Right renal pelvis (tissue), 4 donors: Measurements from ENCODE around the gene RAD51B. TPM values are rescaled to one million over a fixed set of nuclear protein-coding genes. Genes with fewer than 3 reads are reported as not detected.
"Not testable (repeated sequence)": the region's sequence is repeated elsewhere in the genome, so short reads cannot be mapped to it uniquely, and the experiment has no call there.

Source experiments
- DNase-seq, 4 donors: peaks; one replicate each; pipeline ENCODE4 v3.0.0-alpha.2; 2013; ENCODE audit warnings: low read depth in 4 of 4, low spot score in 3 of 4, missing footprints in 1 of 4
- polyA plus RNA-seq, 4 donors: library from polyadenylated mRNA; unstranded; fragments of 120-200 nt; gene quantifications; one replicate each; pipeline ENCODE4 v1.2.1, GENCODE V29; 2013; ENCODE audit not compliant: insufficient read length in 4 of 4

Gene RAD51B
- polyA plus RNA-seq, 4 donors = 10.7 to 11.6 (median 11.3) TPM

DNA sequence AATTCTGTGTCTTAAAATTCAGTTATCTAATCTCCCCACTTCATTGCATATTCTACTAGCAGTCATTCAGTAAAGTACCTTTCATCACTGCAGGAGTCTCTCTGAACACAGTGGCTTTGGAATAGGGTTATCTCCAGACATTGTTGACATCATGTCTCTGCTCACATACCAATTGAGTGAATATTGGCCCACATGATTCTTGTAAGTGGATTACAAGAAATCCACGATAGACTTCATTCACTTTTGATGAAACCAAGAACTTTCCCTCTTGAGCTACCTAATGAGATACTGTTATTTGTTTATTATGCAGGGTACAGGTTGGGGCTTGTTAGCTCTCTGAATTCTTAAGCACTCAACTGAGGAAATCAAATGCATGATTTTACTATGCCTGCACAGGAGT lies 284.9 kb downstream of the RAD51B start:
- DNase-seq = no peak

DNA sequence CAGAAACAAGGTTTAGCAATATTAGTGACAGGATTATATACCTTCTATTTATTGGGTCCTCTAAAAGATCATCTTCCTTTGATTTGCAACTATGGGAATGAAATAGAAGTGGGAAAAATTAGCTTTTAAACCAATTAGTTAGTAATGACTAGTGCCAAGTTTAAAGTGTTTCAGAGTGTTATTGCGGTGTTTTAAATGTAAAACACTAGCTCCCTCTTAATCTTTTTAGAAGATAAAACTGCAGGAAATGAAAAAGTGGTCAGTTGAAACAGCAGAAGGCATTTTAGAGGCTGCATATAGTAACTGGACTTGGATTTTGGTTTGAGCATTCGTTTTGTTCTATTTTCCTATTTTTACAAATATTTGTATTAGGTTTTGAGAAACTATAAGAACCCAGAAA lies 286.2 kb downstream of the RAD51B start:
- no peak for DNase-seq

DNA sequence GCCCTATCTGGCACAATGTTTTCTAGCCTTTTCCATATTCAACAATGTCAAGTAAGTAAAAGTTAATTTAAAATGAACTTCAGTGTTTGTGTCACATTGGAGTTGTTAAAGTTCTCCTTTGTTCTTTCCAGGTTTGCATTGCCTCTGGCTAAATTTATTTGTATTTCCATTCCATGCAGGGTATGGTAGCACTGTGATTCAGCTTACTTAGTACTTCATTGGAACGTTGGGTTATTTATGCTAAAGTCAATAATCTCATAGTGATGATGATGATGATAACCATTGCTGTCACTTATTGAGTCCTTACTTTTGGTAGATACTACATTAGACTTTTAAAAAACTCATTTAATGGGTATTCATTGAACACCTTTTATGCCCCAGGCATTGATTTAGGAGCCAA lies 286.9 kb downstream of the RAD51B start:
- DNase-seq = no peak

DNA sequence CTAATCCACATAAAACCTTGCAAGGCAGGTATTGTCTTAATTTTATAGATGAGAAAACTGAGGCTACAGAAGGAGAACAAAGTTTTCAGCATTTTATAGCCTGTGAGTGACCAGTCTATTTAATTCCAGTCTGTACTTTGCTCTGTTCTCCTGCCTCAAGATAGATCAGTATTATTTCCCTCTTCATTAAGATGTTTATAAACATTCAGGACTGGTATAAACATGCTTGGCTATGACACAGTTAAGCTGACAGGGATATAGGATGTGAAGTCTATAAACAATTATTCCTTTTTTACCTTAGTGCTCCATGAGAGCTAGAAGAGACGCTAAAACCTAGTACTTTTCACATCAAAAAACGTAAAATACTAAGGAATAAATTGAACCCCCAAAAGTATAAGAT lies 287.3 kb downstream of the RAD51B start:
- no peak for DNase-seq

DNA sequence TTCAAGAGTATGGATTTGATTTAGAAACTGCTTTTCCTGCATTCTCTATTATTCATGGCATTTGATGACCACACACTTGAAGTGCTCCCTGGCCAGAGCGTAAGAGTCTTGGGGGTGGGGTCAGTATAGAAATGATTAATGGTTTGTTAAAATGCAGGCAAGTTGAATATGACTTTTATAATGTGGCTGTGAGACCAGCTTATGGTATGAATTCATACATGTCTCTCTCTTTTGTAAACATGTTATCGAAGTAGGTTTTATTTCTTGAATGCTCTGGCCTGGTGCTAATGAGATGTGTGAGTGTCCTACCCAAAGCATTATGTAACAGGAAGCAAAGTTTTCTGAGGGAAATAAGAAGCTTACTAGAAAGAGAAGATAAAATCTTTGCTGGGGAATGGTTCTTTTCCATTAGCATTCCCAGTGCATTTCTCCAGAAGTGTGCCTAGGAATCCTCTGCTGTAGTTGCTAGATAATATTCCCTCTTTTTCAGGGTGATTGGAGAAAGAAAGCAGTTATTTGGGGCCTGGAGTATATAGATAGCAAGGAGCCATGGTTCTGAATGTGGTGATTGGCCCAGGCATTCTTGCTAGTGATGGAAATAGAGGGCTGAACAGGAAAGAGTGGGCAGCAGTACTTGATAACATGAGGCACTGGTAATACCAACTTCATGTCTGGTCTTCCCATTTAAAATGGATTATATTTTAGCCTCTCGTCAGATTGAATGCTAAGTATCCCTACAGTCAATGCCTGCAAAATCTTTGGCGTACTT lies 289.7 kb downstream of the RAD51B start:
- DNase-seq = no peak

DNA sequence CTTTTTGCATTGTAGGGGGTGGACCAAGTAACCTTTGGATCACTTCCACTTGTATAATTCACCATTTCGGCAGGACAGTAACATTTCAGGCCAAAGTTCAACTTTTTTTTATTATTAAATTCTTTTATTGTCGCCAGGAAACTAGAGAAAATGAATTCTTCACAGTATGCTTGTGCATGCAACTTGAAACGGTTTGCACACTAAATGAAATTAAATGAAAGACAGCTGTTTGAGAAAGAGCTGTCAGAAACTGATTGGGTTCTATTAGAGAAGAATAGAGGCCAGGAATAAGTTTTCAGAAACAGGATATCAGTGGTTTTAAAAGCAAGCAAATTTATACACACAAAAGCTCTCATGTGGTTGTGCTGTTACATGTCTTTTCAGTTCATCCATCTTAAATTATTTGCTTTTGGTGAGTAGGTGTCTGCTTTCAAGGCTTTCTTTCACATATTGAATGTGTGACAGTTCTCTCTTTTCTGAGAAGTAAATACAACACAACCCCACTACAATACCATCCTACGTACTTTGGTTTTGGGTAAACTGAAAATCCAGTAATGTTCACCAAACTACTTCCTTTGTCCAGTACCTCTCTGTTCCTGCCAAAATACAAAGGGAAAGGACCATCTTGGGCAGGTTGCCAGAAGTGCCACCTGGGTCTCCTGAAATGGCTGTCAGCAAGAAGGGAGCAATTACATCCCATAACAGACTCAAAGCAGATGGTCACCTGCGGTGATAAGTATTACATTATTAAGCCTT lies 291.7 kb downstream of the RAD51B start:
- DNase-seq = no peak

DNA sequence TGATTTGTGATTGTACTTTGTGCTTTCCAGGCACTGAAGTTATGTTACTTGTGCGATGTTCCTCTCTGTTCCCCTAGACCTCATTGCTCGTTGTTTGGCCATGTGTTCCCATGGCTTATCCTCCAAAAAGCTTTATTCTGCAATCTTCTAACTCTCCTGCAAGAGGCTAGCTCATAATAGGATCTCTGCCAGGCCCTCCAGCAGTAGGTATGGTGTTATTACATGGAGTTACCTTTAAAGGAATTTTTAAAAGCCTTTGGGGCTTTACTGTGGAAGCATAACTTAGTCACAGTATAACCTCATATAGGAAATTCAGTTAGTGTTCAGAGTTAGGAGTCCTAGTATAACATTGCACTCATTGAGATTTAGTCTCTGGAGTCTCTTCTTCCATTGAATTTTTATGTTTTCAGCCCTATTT lies 292.3 kb downstream of the RAD51B start:
- no peak for DNase-seq

DNA sequence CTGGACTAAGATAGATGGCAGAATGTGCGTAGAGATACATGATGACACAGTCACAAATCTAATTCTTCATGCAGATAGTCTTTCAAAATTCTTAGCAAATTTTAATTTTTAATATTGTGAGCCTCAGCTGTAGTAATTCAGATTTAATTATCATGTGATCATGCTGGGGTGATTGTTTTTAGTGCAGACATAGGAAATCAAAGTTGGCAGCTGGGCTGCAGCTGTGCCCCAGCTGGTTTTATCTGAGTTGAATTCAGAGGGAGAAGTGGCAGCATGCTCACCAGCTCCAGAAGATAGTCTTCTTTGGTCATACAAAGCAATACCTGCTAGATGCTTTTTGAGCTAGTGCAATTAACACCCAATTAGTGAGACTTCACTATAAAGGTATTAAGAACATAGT lies 292.9 kb downstream of the RAD51B start:
- DNase-seq = no peak

DNA sequence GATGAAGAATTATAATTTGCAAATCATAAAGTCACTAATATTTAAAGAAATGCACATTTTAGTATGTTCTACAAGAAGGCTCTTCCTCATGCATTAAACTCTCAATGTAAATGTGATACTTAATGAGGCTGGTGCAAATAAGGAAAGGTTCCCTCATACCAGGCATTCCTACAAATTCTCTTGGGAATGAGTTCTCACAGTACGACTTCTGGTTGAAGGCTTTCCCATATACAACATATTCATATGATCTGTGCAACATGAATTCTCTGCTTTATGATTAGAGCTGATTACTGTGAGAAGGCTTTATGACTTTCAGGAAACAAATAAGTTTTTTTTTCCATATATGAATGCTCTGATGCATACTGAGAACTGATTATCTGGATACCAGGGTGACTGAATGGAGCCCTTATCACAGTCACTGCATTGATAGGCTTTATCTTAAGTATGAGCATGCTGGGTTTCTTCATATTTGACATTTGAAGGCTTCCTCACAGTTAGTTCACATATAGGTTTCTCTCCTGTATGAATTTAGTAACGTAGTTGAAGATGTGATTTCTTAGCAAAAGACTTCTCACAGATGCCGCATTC lies 293.9 kb downstream of the RAD51B start:
- DNase-seq = no peak

DNA sequence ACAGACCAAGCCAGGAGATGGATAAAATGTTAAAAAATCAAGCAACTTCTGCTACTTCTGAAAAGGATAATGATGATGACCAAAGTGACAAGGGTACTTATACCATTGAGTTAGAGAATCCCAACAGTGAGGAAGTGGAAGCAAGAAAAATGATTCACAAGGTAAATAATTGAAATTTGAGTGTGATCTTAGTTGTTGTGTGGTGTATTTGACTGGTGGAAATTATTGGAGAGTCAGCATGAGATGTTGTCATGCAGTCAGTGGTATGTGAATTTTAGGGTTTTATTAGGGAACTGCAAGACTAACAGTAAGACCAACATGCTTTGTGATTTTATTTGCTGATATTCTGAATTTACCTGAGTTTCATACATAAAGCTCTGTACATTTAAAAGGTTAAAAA lies 296.4 kb downstream of the RAD51B start:
- not testable (repeated sequence) for DNase-seq

DNA sequence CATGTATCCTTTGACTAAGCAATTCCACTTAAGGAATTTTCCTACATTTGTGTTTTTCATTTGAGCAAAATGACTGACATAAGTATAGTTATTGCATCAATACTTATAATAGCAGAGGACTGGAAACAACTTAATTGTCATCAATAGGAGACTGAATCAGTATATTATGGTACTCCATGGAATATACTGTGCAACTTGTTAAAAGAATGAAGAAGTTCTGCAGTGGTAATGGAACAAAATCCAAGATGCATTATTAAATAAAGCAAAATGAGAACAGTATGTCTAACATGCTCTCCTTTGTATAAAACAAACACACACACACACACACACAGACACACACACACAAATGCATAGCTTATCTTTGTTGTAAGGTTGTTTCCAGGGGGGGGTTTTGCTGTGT lies 303.1 kb downstream of the RAD51B start:
- no peak for DNase-seq

DNA sequence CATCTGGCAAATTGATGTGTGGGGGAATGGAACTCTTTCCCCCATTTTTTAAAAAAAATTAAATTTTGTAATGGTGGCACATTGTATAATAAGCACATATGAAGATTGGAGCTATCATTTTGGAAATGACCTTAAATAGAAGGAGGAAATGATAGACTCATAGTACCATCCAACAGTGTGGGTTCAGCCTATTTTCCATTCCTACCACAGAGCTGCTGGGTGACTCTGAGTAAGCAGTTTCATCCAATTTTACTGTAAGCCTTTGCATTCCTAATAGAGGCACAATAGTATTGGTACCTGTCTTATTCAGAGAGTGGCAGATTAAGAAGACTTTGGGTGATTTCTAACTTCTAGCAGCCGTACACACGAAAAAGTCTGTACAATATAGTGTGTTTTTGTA lies 304.5 kb downstream of the RAD51B start:
- no peak for DNase-seq

DNA sequence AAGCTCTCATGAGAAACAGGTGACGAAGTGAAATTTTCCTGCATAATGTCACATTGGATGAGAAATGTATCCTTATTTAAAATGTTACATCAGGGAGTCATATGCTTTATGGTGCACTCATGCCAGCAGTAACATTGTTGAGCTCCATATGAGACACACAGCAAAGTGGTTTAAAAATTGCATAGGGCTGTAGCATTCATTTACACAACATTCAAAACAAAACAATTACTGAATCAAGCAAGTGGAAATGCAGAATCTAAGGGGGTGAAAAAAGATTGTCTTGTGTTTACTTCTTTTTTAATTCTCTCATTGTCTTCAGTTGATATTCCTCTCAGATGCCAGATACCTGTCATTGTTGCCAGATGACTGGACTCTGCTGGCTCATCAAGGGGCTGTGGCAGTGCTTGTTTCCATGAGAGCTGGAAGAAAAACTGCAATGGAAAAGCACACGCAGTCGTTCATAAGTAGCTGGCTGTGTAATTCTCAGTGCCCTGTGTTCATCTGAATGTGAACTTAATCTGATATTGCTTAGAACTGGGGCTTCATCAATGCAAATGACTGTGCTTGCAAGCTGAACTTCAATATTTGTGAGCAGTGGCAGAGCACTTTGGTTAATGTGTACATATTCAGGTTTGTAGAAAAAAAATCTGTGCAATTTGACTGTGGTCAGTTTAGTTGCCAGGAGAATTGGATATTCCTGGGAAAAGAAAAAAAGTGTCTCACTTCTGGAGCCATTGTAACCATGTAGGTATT lies 305.6 kb downstream of the RAD51B start:
- DNase-seq = no peak

DNA sequence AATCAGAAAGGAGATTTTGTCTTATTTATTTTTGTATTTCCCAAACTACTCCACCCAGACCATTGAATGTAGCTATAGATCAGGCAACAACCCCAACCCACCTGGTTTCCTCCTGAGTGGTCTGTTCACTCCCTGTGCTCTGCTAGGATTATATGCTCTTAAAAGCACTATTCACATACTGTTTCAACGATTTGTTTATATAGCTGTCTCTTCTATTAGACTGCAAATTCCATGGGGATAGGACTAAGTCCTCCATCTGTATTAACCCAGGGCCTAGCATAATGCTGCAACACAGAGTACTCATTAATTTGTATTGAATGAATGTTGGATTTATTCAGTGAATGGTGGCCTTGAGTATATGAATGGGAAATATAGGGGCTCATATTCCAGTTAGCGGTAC lies 307.6 kb downstream of the RAD51B start:
- no peak for DNase-seq

DNA sequence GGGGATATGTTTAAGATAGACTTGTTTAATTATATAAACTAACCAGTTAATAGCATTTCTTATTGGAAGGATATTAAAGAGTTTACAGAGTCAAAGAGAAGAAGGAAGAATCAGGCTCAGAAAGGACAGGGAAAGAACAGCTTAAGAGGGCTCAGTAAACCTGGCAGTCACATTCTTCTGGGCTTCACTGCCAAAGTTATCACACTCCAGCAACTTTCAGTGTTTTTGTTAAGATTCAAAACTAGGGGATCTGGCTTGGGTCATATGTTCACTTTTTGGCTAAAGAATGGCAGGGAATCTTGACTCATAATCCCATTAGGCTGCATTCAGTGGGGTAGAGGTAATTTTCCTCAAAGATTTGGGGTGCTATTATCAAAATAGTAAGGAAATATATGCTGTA lies 312.3 kb downstream of the RAD51B start:
- DNase-seq = no peak

DNA sequence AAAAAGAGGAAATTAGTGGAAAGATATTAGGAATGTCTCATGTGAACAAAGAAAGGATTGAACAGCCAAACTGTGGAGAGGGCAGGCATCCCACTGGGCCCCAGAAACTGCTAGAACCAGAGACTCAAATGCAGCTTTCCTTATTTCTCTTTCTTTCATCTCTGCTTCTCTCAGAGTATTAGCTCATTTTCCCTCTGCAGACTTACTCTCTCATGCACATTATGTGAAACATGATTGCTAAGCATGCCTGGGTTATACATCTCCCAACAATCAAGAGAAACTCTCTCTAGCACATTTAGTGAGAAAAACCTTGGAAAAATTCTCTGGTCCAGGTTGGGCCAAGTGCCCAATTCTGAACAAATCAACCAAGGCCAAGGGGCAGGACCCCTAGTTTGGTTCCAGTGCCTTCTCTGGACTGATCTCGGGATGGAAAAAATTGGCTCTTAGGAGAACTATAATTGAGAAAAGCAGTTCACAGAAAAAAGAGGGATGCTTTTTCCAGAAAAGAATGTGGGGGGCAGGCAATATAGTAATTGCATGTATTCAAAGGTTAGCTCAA lies 313.1 kb downstream of the RAD51B start:
- DNase-seq = no peak

DNA sequence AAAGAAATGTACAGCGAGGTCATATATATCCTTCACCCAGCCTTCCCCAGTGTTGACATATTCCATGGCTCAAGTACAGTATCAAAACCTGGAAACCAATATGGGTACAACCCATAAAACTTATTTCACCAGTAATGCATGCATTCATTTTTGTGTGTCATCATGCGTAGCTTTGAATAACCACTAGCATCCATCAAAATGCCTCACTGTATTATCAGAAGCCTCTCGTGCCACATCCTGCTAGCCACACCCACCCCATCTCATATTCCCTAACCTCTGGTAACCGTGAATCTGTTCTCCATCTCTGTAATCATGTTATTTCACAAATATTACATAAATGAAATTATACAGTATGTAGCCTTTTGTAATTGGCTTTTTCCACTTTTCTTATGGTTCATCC lies 314.3 kb downstream of the RAD51B start:
- DNase-seq = no peak

DNA sequence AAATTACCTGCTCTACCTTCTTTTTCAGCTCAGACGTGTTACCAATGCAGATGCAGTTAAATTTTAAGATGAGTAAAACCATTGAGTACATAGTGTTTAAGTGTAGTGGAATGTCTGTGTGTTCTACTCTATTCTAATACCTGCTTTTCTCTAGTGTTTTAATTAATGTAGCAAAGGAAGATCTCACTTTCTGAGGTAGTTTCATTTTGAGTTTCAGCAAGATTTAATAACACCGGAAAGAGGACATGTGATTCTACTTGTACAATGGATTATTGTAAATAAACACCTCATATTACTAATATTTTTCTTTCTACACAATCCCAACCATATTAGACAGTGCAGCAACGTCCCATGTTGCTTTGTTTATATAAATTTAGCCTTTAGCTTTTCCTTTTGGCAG lies 315.4 kb downstream of the RAD51B start:
- no peak for DNase-seq

DNA sequence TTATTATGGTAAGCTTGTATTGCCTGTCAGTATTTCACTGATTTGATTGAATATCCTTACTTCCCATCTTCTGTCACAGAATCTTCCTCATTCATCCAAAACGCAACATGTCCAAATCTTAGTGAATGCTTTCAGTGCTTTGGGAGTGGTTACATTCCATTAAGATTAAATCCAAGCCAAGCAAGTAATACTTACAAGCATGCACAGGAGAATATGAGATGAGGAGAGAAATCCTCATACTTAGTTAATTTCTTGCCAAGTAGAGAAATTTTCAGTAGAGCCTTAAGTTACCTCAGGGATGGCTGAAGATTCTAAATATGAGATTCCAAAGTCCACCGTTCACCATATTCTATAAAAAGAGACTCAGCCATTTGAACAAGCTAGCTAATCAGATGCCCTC lies 316.0 kb downstream of the RAD51B start:
- DNase-seq = no peak

DNA sequence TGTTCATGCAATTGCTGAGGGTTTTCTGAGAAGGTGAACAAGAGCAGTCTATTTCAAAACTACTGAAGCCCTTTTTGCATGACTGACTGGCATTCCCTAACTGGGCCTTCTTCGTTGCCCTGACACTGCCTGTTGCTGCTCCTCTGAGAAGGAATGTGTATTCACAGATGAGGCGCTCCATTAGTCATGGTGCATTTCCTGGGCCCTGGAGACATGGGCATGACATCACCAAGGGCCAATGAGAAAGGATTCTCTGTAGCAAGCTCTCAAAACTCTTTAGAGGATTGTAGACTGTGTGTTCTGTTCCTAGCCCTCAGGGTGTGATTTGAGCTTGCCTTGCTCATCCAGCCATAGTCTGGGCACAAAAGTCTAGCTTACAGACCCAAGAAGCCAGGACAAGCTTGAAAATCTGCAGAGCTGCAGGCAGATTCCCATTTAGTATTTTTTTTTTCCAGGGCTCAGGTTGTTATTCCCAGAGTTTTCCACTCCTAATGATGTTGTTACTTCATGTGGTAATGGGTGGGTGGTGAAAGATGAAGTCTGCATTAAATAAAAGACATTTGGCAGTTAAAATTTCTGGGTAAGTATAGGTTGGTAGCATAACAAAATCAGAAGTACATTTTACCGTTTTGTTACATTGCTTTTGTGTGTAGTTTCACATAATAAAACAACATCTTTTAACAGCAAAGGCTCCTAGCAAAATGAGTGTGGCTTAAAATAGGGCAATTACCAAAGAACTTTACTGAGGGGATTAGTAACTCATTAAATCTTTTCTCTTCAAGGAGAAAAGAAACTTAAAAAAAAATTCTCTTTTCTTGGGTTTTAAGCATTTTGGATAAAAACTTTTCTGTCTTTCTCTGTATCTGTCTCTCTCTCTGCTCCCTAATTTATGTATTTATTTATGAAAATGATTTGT lies 318.4 kb downstream of the RAD51B start:
- DNase-seq = peak in 3 of 4 donors; percentile 67 to 82 (median 80)
